NCI-H2171 (cell line): ENCODE data around the gene RASL12.
"Not testable (repeated sequence)": the region's sequence is repeated elsewhere in the genome, so short reads cannot be mapped to it uniquely, and the experiment has no call there.

Experiments used
- DNase-seq: peaks from one replicate; lab custom pipeline; 2025; lab: John Stamatoyannopoulos, UW

Gene RASL12

GRCh38 chr15:65028921-65029735 lies 38.7 kb downstream of the RASL12 start, which contains the start of gene MTFMT:
TSS of gene MTFMT (minus strand) at chr15:65029639. CDS start at chr15:65029613, 26 bp downstream.
- peak; percentile 82 for DNase-seq

DNA sequence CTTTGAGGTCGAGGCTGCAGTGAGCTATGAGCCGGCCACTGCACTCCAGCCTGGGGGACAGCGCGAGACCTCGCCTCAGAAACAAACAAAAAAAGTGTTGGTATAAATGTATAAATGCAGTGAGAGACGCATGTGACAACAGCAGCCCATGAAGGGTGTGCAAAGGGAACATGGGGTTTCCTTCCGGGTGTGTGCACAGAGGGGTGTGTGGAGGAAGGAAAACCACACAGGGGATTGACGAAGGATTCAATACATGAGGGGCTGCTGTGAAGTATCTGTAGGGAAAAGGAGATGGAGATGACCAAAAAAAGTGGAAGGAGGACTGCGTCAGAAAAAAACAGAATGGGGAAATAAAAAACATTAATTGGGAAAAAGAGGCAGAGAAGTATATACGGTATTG lies 39.5 kb downstream of the RASL12 start:
- no peak for DNase-seq

DNA sequence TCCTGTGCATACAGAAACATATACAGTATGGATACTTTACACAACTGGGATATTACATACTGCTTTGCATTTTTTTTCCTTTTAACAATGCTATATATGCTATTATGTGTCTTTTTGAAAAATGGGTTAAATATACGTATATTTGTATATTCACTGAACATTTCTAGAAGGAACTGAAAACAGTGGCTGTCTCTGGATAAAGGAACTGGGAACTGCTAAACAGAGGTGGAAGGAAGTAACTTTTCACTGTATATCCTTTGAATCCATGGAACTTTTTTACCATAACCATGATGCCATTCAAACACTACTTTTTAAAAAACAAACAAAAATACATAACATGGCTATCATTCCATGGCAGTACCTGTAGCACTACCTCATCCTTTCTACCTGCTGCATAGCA lies 40.2 kb downstream of the RASL12 start:
- no peak for DNase-seq

DNA sequence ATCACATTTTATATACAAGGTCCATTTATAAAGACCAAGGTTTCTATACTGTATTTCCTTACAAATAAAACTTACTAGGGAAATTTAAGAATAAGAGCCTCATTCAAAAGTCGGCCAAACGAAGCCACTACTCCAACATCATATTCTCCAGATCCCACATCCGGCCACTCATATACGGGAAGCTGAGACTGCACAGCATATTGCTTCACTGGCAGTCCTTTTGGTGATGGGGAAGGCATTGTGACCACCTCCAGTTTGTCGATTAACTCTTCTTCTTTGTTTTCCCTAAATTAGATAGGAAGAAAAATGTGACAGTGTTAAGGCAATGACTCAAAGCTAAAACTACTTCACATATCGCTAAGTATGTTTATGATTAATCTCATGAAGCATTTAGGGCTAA lies 41.0 kb downstream of the RASL12 start:
- no peak for DNase-seq

GRCh38 chr15:65021488-65021887 lies 46.3 kb downstream of the RASL12 start:
- DNase-seq, result no peak

DNA sequence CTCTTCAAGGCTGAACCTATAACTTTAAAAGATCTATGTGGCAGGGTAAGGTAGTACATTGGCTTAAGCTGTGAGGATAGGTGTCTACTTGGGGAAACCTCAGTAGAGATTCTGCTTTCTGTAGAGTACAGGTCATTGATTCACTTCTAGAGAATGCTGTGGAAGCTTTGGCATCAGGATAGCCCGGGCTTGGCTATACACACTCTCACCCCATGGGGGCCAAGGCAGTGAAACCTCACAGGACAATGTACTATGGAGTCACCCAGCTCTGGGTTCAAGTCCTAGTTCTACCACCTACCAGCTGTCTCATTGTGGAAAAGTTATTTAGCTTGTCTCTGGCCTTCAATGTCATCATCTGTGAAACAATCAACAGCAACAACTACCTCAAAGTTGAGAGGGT lies 47.4 kb downstream of the RASL12 start:
- no peak for DNase-seq

DNA sequence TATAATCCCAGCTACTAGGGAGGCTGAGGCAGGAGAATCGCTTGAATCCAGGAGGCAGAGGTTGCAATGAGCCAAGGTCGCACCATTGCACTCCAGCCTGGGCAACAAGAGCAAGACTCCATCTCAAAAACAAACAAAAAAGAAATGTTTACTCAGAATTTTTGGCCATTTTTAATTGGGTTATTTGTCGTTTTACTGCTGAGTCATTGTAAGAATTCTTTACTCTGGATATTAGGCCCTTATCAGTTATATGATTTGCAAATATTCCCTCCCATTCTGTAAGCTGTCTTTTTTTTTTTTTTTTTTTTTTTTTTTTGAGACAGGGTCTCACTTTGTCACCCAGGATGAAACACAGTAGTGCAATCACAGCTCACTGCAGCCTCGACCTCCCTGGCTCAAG lies 56.6 kb downstream of the RASL12 start:
- DNase-seq, result not testable (repeated sequence)

DNA sequence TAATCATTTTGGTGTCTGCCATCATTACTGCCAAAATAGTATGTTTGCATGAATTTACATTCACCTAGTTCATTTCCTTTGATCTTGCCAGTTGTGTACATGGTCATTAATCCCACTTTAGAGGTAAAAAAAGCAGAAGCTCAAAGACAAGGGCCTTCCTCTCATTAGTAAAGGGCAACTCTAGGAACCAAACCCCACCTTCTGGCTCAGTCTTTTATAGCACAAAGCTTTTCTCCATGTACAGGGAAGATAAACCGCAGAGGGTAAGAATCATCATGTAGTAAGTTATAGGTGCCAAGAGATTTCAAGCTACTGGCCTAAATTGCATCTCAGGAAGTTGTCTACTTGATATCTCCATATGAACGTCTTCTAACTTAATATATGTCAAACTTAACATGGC lies 58.8 kb downstream of the RASL12 start:
- DNase-seq, result no peak

- DNase-seq, result no peak
Observed at GRCh38 chr15:65006876-65007275, 60.9 kb downstream of the RASL12 start.

DNA sequence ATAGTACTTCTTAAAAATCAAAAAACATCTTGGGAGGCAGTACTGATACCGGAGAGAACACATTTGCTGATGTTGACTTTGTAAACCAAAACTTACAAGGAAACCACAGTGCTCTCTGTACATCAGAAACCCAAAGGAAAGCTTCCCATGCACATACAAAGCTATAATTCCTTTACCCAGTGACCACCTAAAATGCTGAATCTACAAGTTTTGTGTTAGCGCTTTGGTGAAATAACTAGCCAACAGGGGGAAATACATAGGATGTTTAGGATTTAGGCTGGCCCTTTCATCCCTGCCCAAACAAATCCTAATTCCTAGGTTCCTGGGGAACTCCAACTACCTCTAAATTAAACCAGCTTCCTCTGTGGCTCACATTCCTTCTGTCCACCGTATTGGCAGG lies 62.8 kb downstream of the RASL12 start:
- no peak for DNase-seq
